HepG2 (cell line): Measurements from ENCODE around the gene PRKCD. TPM values are rescaled to one million over a fixed set of nuclear protein-coding genes. Genes with fewer than 3 reads are reported as not detected.

Experiments used
- AFF4 ChIP-seq: sonication (generic); formaldehyde crosslinking; IDR thresholded peaks from 2 replicates; pipeline ENCODE4 v1.4.0; 2020; ENCODE audit warnings: missing genetic modification reagents
- KLF16 ChIP-seq, 2 experiments: sonication (generic) in 1 of 2; formaldehyde crosslinking in 1 of 2; IDR thresholded peaks; 2 replicates each; pipeline versions ENCODE4 v1.6.1 to v1.8.0; 2016 to 2023; ENCODE audit warnings: missing genetic modification reagents in 2 of 2, missing compliant biosample characterization in 1 of 2
- KLF9 ChIP-seq: IDR thresholded peaks from 2 replicates; pipeline ENCODE4 v1.6.1; 2016; ENCODE audit warnings: low read depth
- PCBP1 ChIP-seq: fragments of 200-400 bp; formaldehyde crosslinking; IDR thresholded peaks from 2 replicates; pipeline ENCODE4 v1.6.1; 2017; ENCODE audit warnings: mild to moderate bottlenecking, low read depth, low read length, borderline replicate concordance
- PHB2 ChIP-seq: fragments of 450-650 bp; IDR thresholded peaks from 2 replicates; pipeline ENCODE4 v1.6.1; 2018; ENCODE audit not compliant: partially characterized antibody
- RARA ChIP-seq: IDR thresholded peaks from 2 replicates; pipeline ENCODE4 v1.6.1; 2016; ENCODE audit warnings: missing genetic modification reagents, missing compliant biosample characterization
- SAP130 ChIP-seq: IDR thresholded peaks from 2 replicates; pipeline ENCODE4 v1.6.1; 2016; ENCODE audit warnings: low read depth
- ZFP36 ChIP-seq: fragments of 150-350 bp; IDR thresholded peaks from 2 replicates; pipeline ENCODE4 v1.6.1; 2018; ENCODE audit warnings: borderline replicate concordance, low read length, low read depth; ENCODE audit not compliant: partially characterized antibody
- ZMAT3 ChIP-seq: sonication (generic); formaldehyde crosslinking; conservative IDR thresholded peaks from 2 replicates; pipeline ENCODE4 v1.7.0; 2021; ENCODE audit warnings: missing genetic modification reagents
- ZNF362 ChIP-seq: sonication (generic); formaldehyde crosslinking; IDR thresholded peaks from 2 replicates; pipeline ENCODE4 v1.4.0; 2020; ENCODE audit warnings: missing genetic modification reagents, mild to moderate bottlenecking, borderline replicate concordance
- ZNF577 ChIP-seq: sonication (generic); formaldehyde crosslinking; IDR thresholded peaks from 2 replicates; pipeline ENCODE4 v1.4.0; 2020; ENCODE audit warnings: mild to moderate bottlenecking, low read depth, missing genetic modification reagents, borderline replicate concordance
- polyA plus RNA-seq, 8 experiments: library from polyadenylated mRNA; depleted of rRNA in 3 of 8; stranded (reverse) in 7 of 8; unstranded in 1 of 8; fragments of >200 nt; fragmentation: Illumina TruSeq in 4 of 8; extraction: Trizol in 4 of 8; gene quantifications; 2 replicates each; pipeline versions ENCODE4 v1.2.1 to v1.2.3, GENCODE V29; 2011 to 2016; ENCODE audit warnings: low read depth in 4 of 8, missing spikeins in 1 of 8, mixed read lengths in 1 of 8; ENCODE audit not compliant: insufficient read depth in 1 of 8
- total RNA-seq, 5 experiments: library from RNA; depleted of rRNA; stranded (reverse); fragments of >200 nt; fragmentation: Illumina TruSeq; extraction: Trizol; gene quantifications; 2 replicates each; pipeline ENCODE4 v1.2.3, GENCODE V29; 2016; ENCODE audit warnings: low read depth in 1 of 5

The PRKCD gene
- total and polyA plus RNA-seq, 2 of the 13 experiments (the other 11 are each of a cell fraction or from before 2014, with no cell fraction given): 1.6 to 40.7 TPM

- no peak for TF ChIP-seq ZNF362 (CRISPR knock-in tag)
- no peak for TF ChIP-seq PHB2
- TF ChIP-seq KLF16 (CRISPR knock-in tag; IDR thresholded peaks at IDR 0.05): no peak
- TF ChIP-seq PCBP1: no peak
- no peak for TF ChIP-seq KLF9 (CRISPR knock-in tag)
- no peak for TF ChIP-seq ZMAT3
- TF ChIP-seq ZFP36: no peak
- TF ChIP-seq AFF4 (CRISPR knock-in tag): no peak
- no peak for TF ChIP-seq SAP130
- no peak for TF ChIP-seq RARA (CRISPR knock-in tag)
- no peak for TF ChIP-seq ZNF577 (CRISPR knock-in tag)
Measured at GRCh38 chr3:53189276-53189675, 28.3 kb downstream of the PRKCD start (continued).
